ENCODE results near the gene DPY30.

Gene DPY30

DNA sequence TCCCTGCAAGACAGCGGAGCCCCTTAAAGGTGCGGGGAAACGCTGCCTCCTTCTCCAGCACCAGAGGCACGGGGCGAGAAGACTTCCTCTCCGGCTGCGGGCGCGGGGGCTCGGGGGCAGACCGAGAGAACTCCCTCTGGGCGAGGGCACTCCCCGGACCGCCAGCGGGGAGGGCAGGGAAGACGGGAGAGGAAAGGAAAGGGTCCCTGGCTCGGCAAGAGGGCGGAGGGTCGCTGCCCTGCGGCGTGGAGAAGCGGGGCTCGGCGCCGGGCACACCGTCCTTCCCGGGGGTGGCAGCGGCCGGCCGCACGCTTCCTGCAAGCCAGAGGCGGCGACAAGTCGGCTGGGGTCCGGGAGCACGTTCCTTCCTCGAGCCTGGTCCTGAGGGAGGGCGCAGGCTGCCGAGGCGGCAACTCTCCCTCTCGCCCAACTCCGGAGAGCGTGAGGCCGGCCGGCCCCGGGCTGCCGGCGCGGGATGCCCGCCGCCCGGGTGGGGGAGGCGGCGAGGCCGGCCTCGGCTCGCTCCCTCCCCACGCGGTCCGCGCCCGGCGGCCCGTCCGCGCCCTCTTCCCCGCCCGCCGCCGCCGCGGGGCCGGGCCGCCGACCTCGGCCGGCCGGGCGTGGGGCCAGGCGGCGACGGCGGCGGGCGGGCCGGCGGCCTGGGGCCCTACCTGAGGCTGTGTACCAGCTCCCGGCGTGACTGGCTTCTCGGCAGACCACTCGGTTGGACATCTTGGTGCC, 29.9 kb downstream of the DPY30 start:
- DNase-seq = peak; percentile 42

DNA sequence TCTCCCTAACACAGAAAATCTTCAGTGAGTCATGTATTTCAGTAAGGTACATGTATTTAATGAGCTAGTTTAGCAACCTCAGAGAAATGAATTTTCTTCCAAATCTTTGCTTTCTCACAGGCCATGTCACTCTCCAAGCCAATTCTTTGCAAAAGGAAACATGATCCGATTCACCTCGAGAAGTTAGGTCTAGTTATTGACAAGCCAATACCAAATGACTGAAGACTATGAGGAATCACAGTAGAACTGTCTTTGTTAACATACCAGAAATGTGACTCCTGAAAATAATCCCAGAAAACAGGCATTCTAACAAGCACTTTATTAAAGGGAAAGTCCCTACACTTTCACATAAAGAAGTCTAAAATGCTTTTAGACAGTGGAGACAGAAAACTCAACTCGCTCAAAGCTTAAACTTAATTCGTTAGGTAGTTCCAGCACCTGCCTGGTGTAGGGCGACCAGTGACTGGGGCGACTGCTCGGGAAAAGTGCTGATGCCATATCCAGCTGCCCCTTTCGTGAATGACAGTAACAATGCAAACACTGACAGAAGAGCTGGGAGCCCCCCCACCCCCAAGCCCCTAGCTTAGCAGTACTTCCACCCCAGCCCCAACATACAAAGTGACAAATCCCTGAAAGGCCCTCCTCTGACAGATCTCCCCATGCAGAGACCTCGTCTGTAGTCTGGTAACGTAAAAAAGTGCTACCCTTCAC, 30.6 kb downstream of the DPY30 start:
- DNase-seq = no peak

DNA sequence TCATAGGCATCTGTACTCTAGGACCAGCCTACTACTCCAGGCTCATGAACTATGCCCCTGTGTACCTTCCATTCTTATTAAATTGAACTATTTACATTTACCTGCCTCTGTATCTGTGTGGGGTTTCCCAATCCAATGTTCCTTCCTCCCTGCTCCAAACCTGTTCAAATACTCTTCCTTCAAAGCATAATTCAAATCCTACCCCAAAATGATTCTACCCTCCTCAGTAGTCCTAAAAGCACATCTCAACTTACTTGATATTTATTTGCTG, 32.5 kb downstream of the DPY30 start:
- DNase-seq = no peak

DNA sequence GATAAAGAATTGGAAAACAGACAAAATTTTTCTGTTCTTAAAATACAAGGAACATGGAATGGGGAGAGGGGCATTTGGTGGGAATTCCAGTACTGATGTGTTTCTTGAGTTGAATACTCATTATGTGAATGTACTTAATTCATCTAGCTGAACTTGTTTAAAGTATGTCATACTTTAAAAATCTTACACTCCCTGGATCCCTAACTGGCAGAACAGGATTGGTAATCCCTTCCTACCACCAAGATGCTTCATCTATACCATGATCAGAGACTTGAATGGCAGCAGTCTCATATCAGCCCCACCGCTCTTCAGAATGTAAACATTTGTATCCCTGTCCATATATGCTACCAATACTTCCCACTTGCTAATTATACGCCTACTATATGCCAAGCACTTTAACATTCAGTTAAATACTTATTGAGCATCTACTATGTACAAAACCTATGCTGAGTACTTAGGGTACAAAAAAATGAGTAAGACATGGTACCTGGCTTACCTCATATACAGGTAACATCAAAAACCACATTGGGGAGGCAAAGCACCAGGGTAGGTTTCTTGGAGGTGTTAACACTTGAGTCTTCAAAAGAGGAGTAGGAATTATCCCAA, 34.1 kb downstream of the DPY30 start:
- no peak for DNase-seq

DNA sequence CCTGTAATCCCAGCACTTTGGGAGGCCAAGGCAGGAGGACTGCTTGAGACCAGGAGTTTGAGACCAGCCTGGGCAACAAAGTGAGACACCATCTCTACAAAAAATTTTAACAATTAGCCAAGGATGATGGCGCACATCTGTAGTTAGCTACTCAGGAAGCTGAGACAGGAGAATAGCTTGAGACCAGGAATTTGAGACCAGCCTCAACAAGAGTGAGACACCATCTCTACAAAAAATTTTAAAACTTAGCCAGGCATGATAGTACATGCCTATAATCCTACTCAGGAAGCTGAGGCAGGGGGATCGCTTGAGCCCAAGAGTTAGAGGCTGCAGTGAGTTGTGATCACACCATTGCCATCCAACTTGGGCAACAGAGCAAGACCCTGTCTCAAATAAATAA, 35.8 kb downstream of the DPY30 start:
- DNase-seq = no peak

DNA sequence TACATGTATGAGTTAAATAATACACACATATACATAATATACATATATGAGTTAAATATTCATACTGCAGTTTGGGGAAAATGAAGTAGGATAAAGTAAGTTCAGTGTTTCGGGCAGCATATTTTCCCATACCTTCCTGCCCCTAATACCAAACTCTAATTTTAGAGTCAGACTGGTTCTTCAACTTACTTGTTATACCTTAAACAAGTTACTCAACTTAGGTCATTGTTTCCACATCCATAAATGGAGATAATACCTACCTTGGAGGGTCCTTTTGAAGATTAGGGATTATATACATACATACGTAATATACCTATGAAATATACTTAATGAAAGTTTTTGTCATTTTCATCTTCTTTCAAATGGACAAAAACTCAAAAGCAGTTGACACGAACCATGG, 37.2 kb downstream of the DPY30 start:
- no peak for DNase-seq

DNA sequence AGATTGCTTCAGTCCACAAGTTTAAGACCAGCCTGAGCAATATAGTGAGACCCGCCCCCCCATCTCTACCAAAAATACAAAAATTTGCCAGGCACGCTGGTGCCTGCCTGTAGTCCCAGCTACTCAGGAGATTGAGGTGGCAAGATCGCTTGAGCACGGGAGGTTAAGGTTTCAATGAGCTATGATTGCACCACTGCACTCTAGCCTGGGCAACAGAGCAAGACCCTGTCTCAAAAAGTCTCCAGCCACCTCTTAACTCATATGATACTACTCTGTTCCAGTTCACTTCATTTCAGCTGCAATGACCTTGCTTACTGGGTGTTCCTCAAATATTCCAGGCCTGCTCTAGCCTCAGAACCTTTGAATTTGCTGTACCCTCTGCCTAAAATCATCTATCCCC, 40.2 kb downstream of the DPY30 start:
- no peak for DNase-seq

DNA sequence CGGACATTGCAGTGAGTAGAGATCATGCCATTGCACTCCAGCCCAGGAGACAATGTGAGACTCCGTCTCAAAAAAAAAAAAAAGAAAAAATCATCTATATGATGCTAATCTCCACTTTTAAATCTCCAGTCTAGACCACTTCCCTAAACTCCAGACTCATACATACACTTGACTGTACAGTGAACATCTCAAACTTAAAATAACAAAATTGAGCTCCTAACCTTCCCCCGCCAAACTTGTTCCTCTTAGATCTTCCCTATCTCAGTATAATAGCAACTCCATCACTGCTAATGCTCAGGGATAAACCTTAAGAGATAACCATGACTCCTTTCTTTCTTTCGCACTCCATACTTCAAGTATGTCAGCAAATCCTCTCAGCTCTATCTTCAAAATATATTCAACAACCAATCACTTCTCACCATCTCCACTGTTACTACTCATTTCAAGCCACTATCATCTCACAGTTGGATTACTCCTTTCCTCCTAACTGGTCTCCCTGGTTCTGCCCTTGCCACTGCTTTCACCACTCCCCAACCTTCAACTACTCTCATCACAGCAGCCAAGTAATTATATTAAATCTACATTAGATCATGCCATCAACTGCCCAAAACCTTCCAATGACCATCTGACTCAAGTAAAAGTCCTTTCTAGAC, 40.7 kb downstream of the DPY30 start:
- DNase-seq = no peak

DNA sequence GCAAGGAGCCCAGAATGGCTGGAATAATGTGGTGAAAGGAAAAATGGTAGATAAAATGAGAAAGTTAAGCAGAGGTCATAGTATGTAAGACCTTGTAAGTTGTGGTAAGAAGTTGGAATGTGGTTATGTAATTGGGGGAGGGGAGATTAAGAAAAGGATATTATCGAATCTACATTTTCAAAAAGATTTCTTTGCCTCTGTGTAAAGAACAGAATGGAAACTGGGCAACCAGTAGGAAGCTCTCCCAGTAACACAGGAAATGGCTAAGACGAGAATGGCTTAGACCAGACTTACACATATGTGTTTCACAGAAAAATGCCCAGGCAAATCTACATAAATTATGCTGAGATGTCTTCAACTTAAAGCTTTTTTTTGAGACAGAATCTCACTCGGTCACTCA, 42.0 kb downstream of the DPY30 start:
- DNase-seq = no peak

DNA sequence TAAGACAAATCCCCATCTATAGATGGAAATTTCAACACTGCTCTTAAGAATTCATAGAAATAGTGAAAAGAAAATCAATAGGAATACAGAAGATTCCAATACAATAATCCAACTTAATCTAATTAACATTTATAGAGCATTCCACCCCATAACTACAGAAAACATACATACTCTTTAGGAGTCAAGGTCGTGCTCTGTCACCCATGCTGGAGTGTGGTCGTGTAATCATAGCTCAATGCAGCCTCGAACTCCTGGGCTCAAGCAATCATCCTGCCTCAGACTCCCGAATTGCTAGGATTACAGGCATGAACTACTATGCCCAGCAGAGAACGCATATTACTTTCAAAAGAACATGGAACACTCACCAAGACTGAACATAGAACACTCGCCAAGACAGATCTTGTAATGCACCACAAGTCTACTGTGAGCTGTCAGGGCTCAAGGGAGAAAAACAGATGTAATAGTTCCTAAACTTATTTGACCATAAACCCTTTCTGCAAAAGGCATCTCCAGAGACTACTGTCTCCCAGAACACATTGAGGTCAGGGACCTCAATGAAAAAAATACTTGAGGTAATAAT, 42.9 kb downstream of the DPY30 start:
- DNase-seq = no peak

DNA sequence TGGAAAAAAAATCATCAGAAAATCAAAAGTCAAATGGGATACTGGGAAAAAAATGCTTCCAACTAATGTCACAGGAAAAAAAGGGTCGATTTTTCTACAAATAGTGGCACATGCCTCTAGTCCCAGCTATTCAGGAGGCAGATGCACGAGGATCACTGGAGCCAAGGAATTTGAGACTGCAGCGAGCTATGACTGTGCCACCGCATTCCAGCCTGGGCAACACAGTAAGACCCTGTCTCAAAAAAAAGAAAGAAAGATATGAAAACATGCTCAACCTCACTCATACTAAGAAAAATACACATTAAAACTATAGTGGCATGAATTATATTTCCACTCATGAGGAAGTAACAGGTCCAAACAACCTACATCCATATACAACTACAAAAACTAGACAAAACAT, 46.7 kb downstream of the DPY30 start:
- no peak for DNase-seq

DNA sequence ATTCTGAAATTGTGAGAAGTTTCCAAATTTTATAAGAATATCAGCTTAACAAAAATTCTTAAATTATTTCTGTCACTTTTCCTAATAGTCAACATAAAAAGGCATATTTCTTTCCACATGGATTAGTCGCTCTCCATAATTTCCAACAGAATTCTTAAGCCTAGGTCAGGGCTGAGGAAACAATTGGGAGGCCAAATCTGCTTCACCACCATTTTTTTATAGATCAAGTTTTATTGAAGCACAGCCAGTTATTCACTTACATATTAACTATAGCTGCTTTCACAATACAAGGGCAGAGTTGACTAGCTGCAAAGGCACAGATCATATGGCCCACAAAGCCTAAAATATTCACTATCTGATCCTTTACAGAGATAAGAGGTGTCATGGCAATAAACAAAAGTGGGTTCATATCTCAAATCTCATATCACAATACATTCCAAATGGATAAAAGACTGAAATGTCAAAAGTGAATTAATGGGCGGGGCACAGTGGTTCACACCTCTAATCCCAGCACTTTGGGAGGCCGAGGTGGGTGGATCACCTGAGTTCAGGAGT, 47.5 kb downstream of the DPY30 start:
- DNase-seq = no peak

DNA sequence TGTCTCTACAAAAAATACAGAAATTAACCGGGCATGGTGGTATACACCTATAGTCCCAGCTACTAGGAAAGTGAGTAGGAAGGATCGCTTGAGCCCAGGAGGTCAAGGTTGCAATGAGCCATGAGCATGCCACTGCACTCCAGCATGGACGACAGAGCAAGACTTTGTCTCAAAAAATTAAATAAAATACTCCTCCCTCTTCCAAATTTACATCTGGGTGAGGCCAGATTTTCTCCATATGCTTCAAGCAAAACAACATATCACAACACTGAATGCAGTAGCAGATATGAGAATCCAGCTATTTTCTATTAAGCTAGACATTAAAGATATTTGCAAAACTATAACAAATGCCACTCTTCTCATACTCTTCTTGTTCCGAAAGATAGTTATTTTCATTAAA, 49.7 kb downstream of the DPY30 start:
- no peak for DNase-seq

DNA sequence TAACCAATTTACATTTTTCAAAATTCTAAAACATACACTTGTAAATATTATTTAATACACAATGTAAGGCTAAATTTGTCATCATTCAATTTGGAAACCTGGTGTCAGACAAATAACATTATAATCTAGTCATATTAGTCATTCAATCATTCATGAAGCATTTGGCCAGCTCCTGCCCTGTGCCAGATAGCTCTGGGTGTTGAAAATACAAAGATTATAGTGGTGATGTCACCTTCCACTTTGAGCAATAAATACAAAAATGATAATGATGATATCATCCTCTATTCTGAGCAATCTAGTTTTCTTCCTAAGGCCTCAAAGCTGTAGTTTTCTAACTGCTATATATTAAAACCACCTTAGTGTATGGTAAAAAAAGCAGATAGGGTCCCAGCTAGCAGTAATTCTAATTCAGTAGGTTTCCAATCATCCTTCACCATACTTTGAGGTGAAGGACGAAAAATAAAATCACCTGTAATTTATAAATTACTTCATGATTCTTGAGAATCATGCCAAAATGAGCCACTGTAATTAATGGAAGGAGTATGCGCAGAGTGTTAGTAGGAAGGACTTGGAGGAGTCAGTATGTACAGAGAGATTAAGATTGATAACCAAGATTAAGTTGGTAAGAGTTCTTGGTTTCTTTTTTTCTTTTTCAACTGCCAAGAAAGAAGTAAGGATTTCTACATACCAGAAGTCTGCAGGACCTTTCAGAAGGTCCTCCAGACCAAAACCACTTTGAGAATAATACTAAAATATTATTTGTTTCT, 52.0 kb downstream of the DPY30 start:
- no peak for DNase-seq

DNA sequence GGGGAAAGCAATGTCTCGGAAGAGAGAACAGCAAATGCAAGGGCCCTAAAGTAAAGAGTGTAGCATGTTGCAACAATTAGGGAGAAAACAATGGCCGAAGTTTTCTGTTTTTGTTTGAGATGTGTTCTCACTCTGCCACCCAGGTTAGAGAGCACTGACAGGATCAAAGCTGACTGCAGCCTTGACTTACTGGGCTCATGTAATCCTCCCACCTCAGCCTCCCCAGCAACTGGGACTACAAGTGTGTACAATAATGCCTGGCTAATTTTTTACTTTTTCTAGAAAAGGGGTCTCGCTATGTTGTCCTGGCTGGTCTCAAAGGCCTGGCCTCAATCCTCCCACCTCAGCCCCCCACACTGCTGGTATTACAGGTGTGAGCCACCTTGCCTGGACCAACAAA, 52.7 kb downstream of the DPY30 start:
- DNase-seq = no peak

DNA sequence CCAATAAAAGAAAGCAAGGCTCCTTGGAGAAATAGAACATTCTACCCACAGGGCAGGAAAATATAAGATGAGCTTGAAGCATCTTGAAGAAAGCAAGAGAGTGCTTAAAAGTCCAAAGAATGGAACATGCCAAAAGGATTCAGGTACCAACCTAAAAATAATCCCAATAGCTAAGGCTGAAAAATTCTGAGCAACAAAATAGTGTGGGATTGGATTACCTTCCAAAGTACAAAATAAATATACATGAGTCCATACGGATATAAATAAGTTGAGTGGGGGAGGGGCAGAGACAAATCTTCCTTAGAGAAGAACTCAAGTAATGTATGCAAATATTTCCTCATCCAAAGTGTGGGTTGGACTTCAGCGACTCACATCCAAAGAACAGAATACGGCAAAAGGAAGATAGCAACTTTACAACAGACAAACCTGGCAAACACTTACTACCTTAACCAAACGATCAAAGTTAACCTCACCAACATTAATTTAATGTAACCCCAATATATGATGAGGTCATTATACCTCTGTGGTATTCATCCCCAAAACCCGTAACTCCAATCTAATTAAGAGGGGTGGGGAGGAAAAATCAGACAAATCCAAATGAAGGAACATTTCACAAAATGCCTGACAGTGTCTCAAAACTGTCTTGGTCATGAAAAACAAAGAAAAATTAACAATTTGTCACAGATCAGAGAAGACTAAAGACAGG, 55.7 kb downstream of the DPY30 start:
- DNase-seq = no peak

DNA sequence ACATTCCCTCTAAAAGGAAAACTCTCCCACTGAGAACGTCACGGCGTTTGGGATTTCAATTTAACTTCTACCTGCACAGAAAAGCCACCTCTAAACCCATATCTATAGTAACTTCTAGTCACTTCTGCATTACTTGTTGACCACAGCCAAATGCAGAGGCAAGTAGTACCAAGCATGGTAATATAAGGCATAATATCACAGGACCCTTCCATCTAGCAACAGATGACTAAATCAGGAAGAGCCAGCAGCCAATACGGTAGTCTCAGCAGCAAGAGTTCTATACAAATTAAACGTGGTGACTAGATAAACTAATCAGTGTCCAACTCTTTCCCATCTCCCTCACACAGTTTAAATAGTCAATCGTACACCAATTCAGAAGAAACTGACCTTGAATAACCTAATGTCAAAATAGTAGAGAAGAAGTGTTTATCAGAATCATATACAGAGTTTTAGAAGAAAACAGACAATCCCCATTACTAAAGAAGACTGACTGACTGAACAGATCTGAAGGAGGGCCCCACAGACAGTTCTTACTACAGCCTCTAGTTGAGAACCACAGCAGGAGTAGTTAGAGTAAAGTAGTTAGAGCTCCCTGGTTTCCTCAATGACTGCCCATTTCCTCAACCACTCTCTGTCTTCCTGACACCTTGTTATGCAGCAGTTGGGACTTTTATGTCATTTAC, 58.8 kb downstream of the DPY30 start:
- no peak for DNase-seq

DNA sequence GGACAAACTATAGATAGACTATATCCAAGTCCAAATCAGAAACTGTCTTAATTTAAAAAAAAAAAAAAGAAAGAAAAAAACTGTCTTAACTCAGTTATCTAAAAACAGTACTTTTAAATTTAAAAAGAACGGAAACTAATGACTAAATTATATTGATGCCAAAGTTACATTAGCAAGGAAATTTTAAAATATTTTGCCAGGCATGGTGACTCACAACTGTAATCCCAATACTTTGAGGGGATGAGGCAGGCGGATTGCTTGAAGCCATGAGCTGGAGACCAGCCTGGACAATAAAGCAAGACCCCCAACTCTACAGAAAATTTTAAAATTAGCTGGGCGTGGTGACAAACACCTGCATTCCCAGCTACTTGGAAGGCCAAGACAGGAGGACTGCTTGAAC, 59.6 kb downstream of the DPY30 start:
- DNase-seq = no peak

DNA sequence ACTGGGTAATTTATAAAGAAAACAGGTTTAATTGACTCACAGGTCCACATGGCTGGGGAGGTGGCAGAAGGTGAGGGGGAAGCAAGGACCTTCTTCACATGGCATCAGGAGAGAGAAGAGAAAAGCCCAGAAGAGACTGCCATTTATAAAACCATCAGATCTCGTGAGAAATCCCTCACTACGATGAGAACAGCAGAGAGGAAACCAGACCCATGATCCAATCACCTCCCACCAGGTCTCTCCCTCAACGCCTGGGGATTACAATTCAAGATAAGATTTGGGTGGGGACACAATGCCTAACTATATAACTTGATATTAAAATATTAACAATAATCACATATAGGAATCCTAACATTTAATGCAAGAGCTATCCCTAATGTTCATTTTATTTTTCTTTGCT, 60.6 kb downstream of the DPY30 start:
- DNase-seq = no peak

DNA sequence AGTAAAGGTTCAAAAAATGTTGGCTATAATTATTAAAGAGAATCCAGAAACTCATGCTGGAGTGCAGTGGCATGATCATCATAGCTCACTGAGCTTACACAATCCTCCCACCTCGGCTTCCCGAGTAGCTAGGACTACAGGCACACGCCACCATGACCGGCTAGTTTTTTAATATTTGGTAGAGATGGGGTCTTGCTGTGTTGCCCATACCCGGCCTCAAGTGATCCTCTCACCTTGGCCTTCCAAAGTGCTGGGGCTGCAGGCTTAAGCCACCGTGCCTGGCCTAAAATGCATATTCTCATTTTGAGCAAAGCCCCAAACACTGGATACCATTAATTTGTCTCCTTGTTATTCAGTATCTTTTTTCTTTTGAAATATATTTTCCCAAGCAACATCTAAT, 61.2 kb downstream of the DPY30 start:
- no peak for DNase-seq

Measured in activated gamma-delta T cell treated with Interleukin-2 at 50 U/mL for 16 hours (primary cell).